Astrocyte (in vitro differentiated cells and primary cell): ENCODE results near the gene PDAP1. TPM values are rescaled to one million over a fixed set of nuclear protein-coding genes. Genes with fewer than 3 reads are reported as not detected.
A peak's percentile ranks its signal among the peaks of the same experiment; 100 is the strongest.

Source experiments
- DNase-seq: peaks from one replicate; pipeline ENCODE4 v3.0.0-alpha.2; 2010; ENCODE audit warnings: low read depth
- FAIRE-seq: peaks from 2 replicates; lab custom pipeline; 2011; peaks lifted over from hg19 to GRCh38; lab: Jason Lieb, UNC
- H2AFZ ChIP-seq: 2 replicates; pipeline ENCODE4 v1.6.0; 2012; ENCODE audit warnings: low read depth, low read length, inconsistent platforms
- H3K27ac ChIP-seq: 2 replicates; pipeline ENCODE4 v1.5.1; 2011; ENCODE audit warnings: low read depth, low read length, inconsistent platforms
- H3K27me3 ChIP-seq: 2 replicates; pipeline ENCODE4 v1.6.0; 2011; ENCODE audit warnings: low read length, inconsistent platforms; ENCODE audit not compliant: insufficient read depth
- H3K36me3 ChIP-seq: 2 replicates; pipeline ENCODE4 v1.5.1; 2011; ENCODE audit warnings: low read length, inconsistent platforms; ENCODE audit not compliant: insufficient read depth
- H3K4me1 ChIP-seq: 2 replicates; pipeline ENCODE4 v1.5.1; 2011; ENCODE audit warnings: low read length, inconsistent platforms; ENCODE audit not compliant: insufficient read depth
- H3K4me2 ChIP-seq: 2 replicates; pipeline ENCODE4 v1.6.0; 2012; ENCODE audit warnings: low read length, inconsistent platforms
- H3K4me3 ChIP-seq: 2 replicates; pipeline ENCODE4 v1.5.1; 2011; ENCODE audit warnings: low read depth, mild to moderate bottlenecking, low read length, inconsistent platforms; ENCODE audit not compliant: insufficient read depth
- H3K79me2 ChIP-seq: 2 replicates; pipeline ENCODE4 v1.6.0; 2012; ENCODE audit warnings: mild to moderate bottlenecking, low read length, inconsistent platforms; ENCODE audit not compliant: insufficient read depth
- H3K9ac ChIP-seq: 2 replicates; pipeline ENCODE4 v1.6.0; 2012; ENCODE audit warnings: mild to moderate bottlenecking, low read length, inconsistent platforms
- H3K9me3 ChIP-seq: 2 replicates; pipeline ENCODE4 v1.5.1; 2012; ENCODE audit warnings: low read depth, mild to moderate bottlenecking, low read length, inconsistent platforms; ENCODE audit not compliant: insufficient read depth
- H4K20me1 ChIP-seq: 2 replicates; pipeline ENCODE4 v1.6.0; 2012; ENCODE audit warnings: low read length, inconsistent platforms; ENCODE audit not compliant: insufficient read depth
- H3K27ac Mint-ChIP-seq: one replicate; pipeline ENCODE4 v1.8.0; 2021; ENCODE audit warnings: mild to moderate bottlenecking, mixed read lengths; ENCODE audit not compliant: unreplicated experiment
- H3K27me3 Mint-ChIP-seq: one replicate; pipeline ENCODE4 v1.8.0; 2021; ENCODE audit warnings: low read depth, mixed read lengths; ENCODE audit not compliant: unreplicated experiment
- H3K36me3 Mint-ChIP-seq: one replicate; pipeline ENCODE4 v1.8.0; 2021; ENCODE audit warnings: low read depth, mixed read lengths; ENCODE audit not compliant: unreplicated experiment
- H3K4me1 Mint-ChIP-seq: one replicate; pipeline ENCODE4 v1.8.0; 2021; ENCODE audit warnings: low read depth, mixed read lengths; ENCODE audit not compliant: unreplicated experiment
- H3K4me3 Mint-ChIP-seq: one replicate; pipeline ENCODE4 v1.8.0; 2021; ENCODE audit warnings: mild to moderate bottlenecking, moderate library complexity, mixed read lengths; ENCODE audit not compliant: unreplicated experiment
- H3K9me3 Mint-ChIP-seq: one replicate; pipeline ENCODE4 v1.8.0; 2021; ENCODE audit warnings: mild to moderate bottlenecking, mixed read lengths; ENCODE audit not compliant: unreplicated experiment
- CTCF ChIP-seq: IDR thresholded peaks from 2 replicates; pipeline ENCODE4 v1.5.1; 2011; ENCODE audit warnings: low read depth, mild to moderate bottlenecking, inconsistent platforms, low read length, moderate library complexity; ENCODE audit not compliant: insufficient read depth
- EZH2 ChIP-seq: IDR thresholded peaks from 2 replicates; pipeline ENCODE4 v1.6.1; 2012; ENCODE audit warnings: mild to moderate bottlenecking, low read length, inconsistent platforms; ENCODE audit not compliant: insufficient read depth
- total RNA-seq: library from RNA; stranded (reverse); gene quantifications from 2 replicates; pipeline ENCODE4 v1.2.1, GENCODE V29; 2021

Gene PDAP1
- total RNA-seq, 1 donor from 2014 or later: 106 TPM

- peak overlapping the region; percentile 4 for H3K4me2 ChIP-seq
- FAIRE-seq (no peak), DNase-seq (peak; percentile 16)
- H3K27me3 ChIP-seq: no peaks in the 10 kb centered on the region
- peak overlapping the region; percentile 28 for H3K4me3 Mint-ChIP-seq
- no peak overlapping the region for H3K4me3 ChIP-seq
- peaks cover 74% of the 10 kb centered on the region for H3K79me2 ChIP-seq
- H4K20me1 ChIP-seq: peaks cover 76% of the 10 kb centered on the region
- peaks cover 17% of the 10 kb centered on the region for H3K36me3 Mint-ChIP-seq
- H3K9me3 ChIP-seq: no peaks in the 10 kb centered on the region
- TF ChIP-seq CTCF (no peak), EZH2 (no peak)
- H2AFZ ChIP-seq: no peak overlapping the region
- H3K36me3 ChIP-seq: peaks cover 22% of the 10 kb centered on the region
- H3K9ac ChIP-seq: peak overlapping the region; percentile 12
- no peak overlapping the region for H3K27ac ChIP-seq
- H3K9me3 Mint-ChIP-seq: no peaks in the 10 kb centered on the region
- H3K4me1 ChIP-seq: peaks cover 12% of the 10 kb centered on the region
- peak overlapping the region; percentile 36 for H3K27ac Mint-ChIP-seq
- no peaks in the 10 kb centered on the region for H3K27me3 Mint-ChIP-seq
- H3K4me1 Mint-ChIP-seq: peaks cover 17% of the 10 kb centered on the region
Measured at GRCh38 chr7:99404235-99404976, 4.0 kb downstream of the PDAP1 start.

GRCh38 chr7:99403764-99404163 lies 4.6 kb downstream of the PDAP1 start:
- Histone ChIP-seq H3K9me3 (no peaks in the 10 kb centered on the region), H3K27ac (no peak overlapping the region), H3K79me2 (peaks cover 69% of the 10 kb centered on the region), H3K9ac (peak overlapping the region; percentile 12), H2AFZ (no peak overlapping the region), H3K27me3 (no peaks in the 10 kb centered on the region), H3K4me1 (peaks cover 12% of the 10 kb centered on the region), H3K4me3 (no peak overlapping the region), H3K36me3 (peaks cover 22% of the 10 kb centered on the region), H4K20me1 (peaks cover 77% of the 10 kb centered on the region), H3K4me2 (peak overlapping the region; percentile 4)
- TF ChIP-seq CTCF (no peak), EZH2 (no peak)
- peaks cover 18% of the 10 kb centered on the region for H3K4me1 Mint-ChIP-seq
- H3K9me3 Mint-ChIP-seq: no peaks in the 10 kb centered on the region
- H3K27ac Mint-ChIP-seq: peak overlapping the region; percentile 36
- DNase-seq: no peak
- H3K36me3 Mint-ChIP-seq: peaks cover 19% of the 10 kb centered on the region
- no peaks in the 10 kb centered on the region for H3K27me3 Mint-ChIP-seq
- FAIRE-seq: no peak
- no peak overlapping the region for H3K4me3 Mint-ChIP-seq

GRCh38 chr7:99402854-99403253 lies 5.5 kb downstream of the PDAP1 start:
- Histone ChIP-seq H3K4me3 (no peak overlapping the region), H2AFZ (no peak overlapping the region), H3K4me1 (peaks cover 12% of the 10 kb centered on the region), H3K27me3 (no peaks in the 10 kb centered on the region), H3K79me2 (peaks cover 64% of the 10 kb centered on the region), H3K4me2 (no peak overlapping the region), H4K20me1 (peaks cover 84% of the 10 kb centered on the region), H3K9ac (no peak overlapping the region), H3K9me3 (no peaks in the 10 kb centered on the region), H3K36me3 (peaks cover 22% of the 10 kb centered on the region), H3K27ac (no peak overlapping the region)
- H3K4me3 Mint-ChIP-seq: no peak overlapping the region
- H3K36me3 Mint-ChIP-seq: peaks cover 22% of the 10 kb centered on the region
- peaks cover 21% of the 10 kb centered on the region for H3K4me1 Mint-ChIP-seq
- no peak for FAIRE-seq
- no peaks in the 10 kb centered on the region for H3K9me3 Mint-ChIP-seq
- DNase-seq: no peak
- H3K27ac Mint-ChIP-seq: no peak overlapping the region
- H3K27me3 Mint-ChIP-seq: no peaks in the 10 kb centered on the region
- no peak for TF ChIP-seq CTCF
- TF ChIP-seq EZH2: no peak
